HepG2 (cell line): ENCODE results near the gene CSTPP1. TPM values are rescaled to one million over a fixed set of nuclear protein-coding genes. Genes with fewer than 3 reads are reported as not detected.

Experiments used
- BRCA1 ChIP-seq: sonication (generic); formaldehyde crosslinking; IDR thresholded peaks from 2 replicates; pipeline ENCODE4 v1.4.0; 2020; ENCODE audit warnings: missing genetic modification reagents
- CTCF ChIP-seq: sonication (generic); formaldehyde crosslinking; IDR thresholded peaks from 2 replicates; pipeline ENCODE4 v1.5.0; 2020; ENCODE audit warnings: mild to moderate bottlenecking, missing genetic modification reagents, moderate library complexity
- DNMT1 ChIP-seq: sonication (generic); formaldehyde crosslinking; IDR thresholded peaks from 2 replicates; pipeline ENCODE4 v1.5.1; 2020; ENCODE audit warnings: mild to moderate bottlenecking, missing genetic modification reagents
- NFIC ChIP-seq: IDR thresholded peaks from 2 replicates; pipeline ENCODE4 v1.6.1; 2012; ENCODE audit warnings: mild to moderate bottlenecking, low read length, inconsistent platforms
- NR2F6 ChIP-seq, 2 experiments: IDR thresholded peaks; 2 replicates each; pipeline ENCODE4 v1.6.1; 2016; ENCODE audit warnings: antibody characterized with exemption in 1 of 2, mild to moderate bottlenecking in 1 of 2
- ONECUT2 ChIP-seq: sonication (generic); formaldehyde crosslinking; IDR thresholded peaks from 2 replicates; pipeline ENCODE4 v1.4.0; 2020; ENCODE audit warnings: missing genetic modification reagents
- SMAD9 ChIP-seq: sonication (generic); formaldehyde crosslinking; IDR thresholded peaks from 2 replicates; pipeline ENCODE4 v1.5.1; 2020; ENCODE audit warnings: mild to moderate bottlenecking, missing genetic modification reagents
- TEF ChIP-seq: sonication (generic); formaldehyde crosslinking; IDR thresholded peaks from 2 replicates; pipeline ENCODE4 v1.5.0; 2020; ENCODE audit warnings: missing genetic modification reagents
- U2AF1 ChIP-seq: fragments of 200-400 bp; formaldehyde crosslinking; optimal IDR thresholded peaks from 2 replicates; pipeline ENCODE3; 2017; ENCODE audit warnings: mild to moderate bottlenecking, low read depth, low read length
- UBTF ChIP-seq: sonication (generic); formaldehyde crosslinking; IDR thresholded peaks from 2 replicates; pipeline ENCODE4 v1.4.0; 2020; ENCODE audit warnings: mild to moderate bottlenecking, missing genetic modification reagents
- ZMYM4 ChIP-seq: sonication (generic); formaldehyde crosslinking; IDR thresholded peaks from 2 replicates; pipeline ENCODE4 v1.8.1; 2023; ENCODE audit warnings: mild to moderate bottlenecking, missing genetic modification reagents
- ZNF136 ChIP-seq: sonication (generic); formaldehyde crosslinking; IDR thresholded peaks from 2 replicates; pipeline ENCODE4 v1.8.1; 2022; ENCODE audit warnings: low read depth, mild to moderate bottlenecking, moderate library complexity, missing genetic modification reagents
- ZNF468 ChIP-seq: sonication (generic); formaldehyde crosslinking; IDR thresholded peaks from 2 replicates; pipeline ENCODE4 v1.8.0; 2022; ENCODE audit warnings: mild to moderate bottlenecking, moderate library complexity, missing genetic modification reagents
- ZNF546 ChIP-seq: sonication (generic); formaldehyde crosslinking; conservative IDR thresholded peaks from 2 replicates; pipeline ENCODE4 v1.8.1; 2023; ENCODE audit warnings: mild to moderate bottlenecking, missing genetic modification reagents
- ZNF567 ChIP-seq: sonication (generic); formaldehyde crosslinking; IDR thresholded peaks from 2 replicates; pipeline ENCODE4 v1.8.1; 2023; ENCODE audit warnings: mild to moderate bottlenecking, missing genetic modification reagents, borderline replicate concordance
- ZNF615 ChIP-seq: sonication (generic); formaldehyde crosslinking; IDR thresholded peaks from 2 replicates; pipeline ENCODE4 v1.5.0; 2020; ENCODE audit warnings: mild to moderate bottlenecking, missing genetic modification reagents, borderline replicate concordance
- ZNF7 ChIP-seq: IDR thresholded peaks from 2 replicates; pipeline ENCODE4 v1.6.1; 2016; ENCODE audit warnings: missing biosample characterization, missing genetic modification reagents
- polyA plus RNA-seq, 8 experiments: library from polyadenylated mRNA; depleted of rRNA in 3 of 8; stranded (reverse) in 7 of 8; unstranded in 1 of 8; fragments of >200 nt; fragmentation: Illumina TruSeq in 4 of 8; extraction: Trizol in 4 of 8; gene quantifications; 2 replicates each; pipeline versions ENCODE4 v1.2.1 to v1.2.3, GENCODE V29; 2011 to 2016; ENCODE audit warnings: low read depth in 4 of 8, missing spikeins in 1 of 8, mixed read lengths in 1 of 8; ENCODE audit not compliant: insufficient read depth in 1 of 8
- total RNA-seq, 5 experiments: library from RNA; depleted of rRNA; stranded (reverse); fragments of >200 nt; fragmentation: Illumina TruSeq; extraction: Trizol; gene quantifications; 2 replicates each; pipeline ENCODE4 v1.2.3, GENCODE V29; 2016; ENCODE audit warnings: low read depth in 1 of 5
- TF ChIP-seq, protein P1 (sequence below): IDR thresholded peaks from 2 replicates; pipeline ENCODE4 v1.6.1; 2016; ENCODE audit warnings: missing compliant biosample characterization, missing genetic modification reagents, borderline replicate concordance
- TF ChIP-seq, protein P2 (sequence below): sonication (generic); formaldehyde crosslinking; IDR thresholded peaks from 2 replicates; pipeline ENCODE4 v1.5.1; 2020; ENCODE audit warnings: missing genetic modification reagents, mild to moderate bottlenecking, borderline replicate concordance

CSTPP1 gene
- total and polyA plus RNA-seq, 2 of the 13 experiments (the other 11 are each of a cell fraction or from before 2014, with no cell fraction given), result 12.3 to 14.6 TPM

GRCh38 chr11:47177229-47177845 lies 240.8 kb downstream of the CSTPP1 start (continued):
- TF ChIP-seq ZNF468 (CRISPR knock-in tag) (0 out of 2 replicates have a peak, but pooled peaks have one; percentile 59), DNMT1 (CRISPR knock-in tag) (peak; percentile 28; the same call in 1 of the 2 replicates), ZNF615 (no peak), ONECUT2 (CRISPR knock-in tag) (0 out of 2 replicates have a peak, but pooled peaks have one; percentile 12), UBTF (CRISPR knock-in tag) (peak; percentile 0; the same call in 1 of the 2 replicates), TEF (CRISPR knock-in tag) (no peak), BRCA1 (CRISPR knock-in tag) (no peak), NR2F6 (IDR thresholded peaks at IDR 0.05) (no peak), NR2F6 (CRISPR knock-in tag; IDR thresholded peaks at IDR 0.05) (peak; percentile 19; the same call in 1 of the 2 replicates), ZNF136 (CRISPR knock-in tag) (no peak), SMAD9 (CRISPR knock-in tag) (0 out of 2 replicates have a peak, but pooled peaks have one; percentile 72), U2AF1 (peak; percentile 24), ZMYM4 (CRISPR knock-in tag) (peak; percentile 1; the same call in 1 of the 2 replicates), ZNF567 (CRISPR knock-in tag) (no peak), CTCF (CRISPR knock-in tag) (peak; percentile 70), ZNF7 (CRISPR knock-in tag) (no peak), NFIC (peak; percentile 8; the same call in 1 of the 2 replicates), ZNF546 (CRISPR knock-in tag) (no peak)
- TF ChIP-seq, protein P1, sequence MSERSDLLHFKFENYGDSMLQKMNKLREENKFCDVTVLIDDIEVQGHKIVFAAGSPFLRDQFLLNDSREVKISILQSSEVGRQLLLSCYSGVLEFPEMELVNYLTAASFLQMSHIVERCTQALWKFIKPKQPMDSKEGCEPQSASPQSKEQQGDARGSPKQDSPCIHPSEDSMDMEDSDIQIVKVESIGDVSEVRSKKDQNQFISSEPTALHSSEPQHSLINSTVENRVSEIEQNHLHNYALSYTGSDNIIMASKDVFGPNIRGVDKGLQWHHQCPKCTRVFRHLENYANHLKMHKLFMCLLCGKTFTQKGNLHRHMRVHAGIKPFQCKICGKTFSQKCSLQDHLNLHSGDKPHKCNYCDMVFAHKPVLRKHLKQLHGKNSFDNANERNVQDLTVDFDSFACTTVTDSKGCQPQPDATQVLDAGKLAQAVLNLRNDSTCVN, result peak; percentile 91
- TF ChIP-seq, protein P2, sequence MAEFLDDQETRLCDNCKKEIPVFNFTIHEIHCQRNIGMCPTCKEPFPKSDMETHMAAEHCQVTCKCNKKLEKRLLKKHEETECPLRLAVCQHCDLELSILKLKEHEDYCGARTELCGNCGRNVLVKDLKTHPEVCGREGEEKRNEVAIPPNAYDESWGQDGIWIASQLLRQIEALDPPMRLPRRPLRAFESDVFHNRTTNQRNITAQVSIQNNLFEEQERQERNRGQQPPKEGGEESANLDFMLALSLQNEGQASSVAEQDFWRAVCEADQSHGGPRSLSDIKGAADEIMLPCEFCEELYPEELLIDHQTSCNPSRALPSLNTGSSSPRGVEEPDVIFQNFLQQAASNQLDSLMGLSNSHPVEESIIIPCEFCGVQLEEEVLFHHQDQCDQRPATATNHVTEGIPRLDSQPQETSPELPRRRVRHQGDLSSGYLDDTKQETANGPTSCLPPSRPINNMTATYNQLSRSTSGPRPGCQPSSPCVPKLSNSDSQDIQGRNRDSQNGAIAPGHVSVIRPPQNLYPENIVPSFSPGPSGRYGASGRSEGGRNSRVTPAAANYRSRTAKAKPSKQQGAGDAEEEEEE (CRISPR knock-in tag), result 0 out of 2 replicates have a peak, but pooled peaks have one; percentile 18
